SK-N-SH (cell line): Measurements from ENCODE around the gene IFNLR1.

Experiments used
- CTCF ChIP-seq: fragments of 200-600 bp; sonication (generic); IDR thresholded peaks from 2 replicates; pipeline ENCODE4 v1.6.1; 2017; ENCODE audit warnings: antibody characterized with exemption, mild to moderate bottlenecking, moderate library complexity
- EZH2phosphoT487 ChIP-seq: fragments of 200-600 bp; sonication (generic); IDR thresholded peaks from 2 replicates; pipeline ENCODE4 v1.6.1; 2017; ENCODE audit warnings: low read depth, mixed run types, mild to moderate bottlenecking, antibody characterized with exemption, moderate library complexity, borderline replicate concordance
- FOXJ3 ChIP-seq: sonication (generic); formaldehyde crosslinking; IDR thresholded peaks from 2 replicates; pipeline ENCODE4 v1.5.1; 2020; ENCODE audit warnings: mild to moderate bottlenecking, missing genetic modification reagents

- TF ChIP-seq EZH2phosphoT487 (no peak), FOXJ3 (no peak), CTCF (no peak)
Observed at GRCh38 chr1:24212376-24212775, 25.3 kb upstream of the IFNLR1 start.
